Ovary (tissue), 3 donors: Measurements from ENCODE around the gene OTUB1.

ENCODE experiments used
- CTCF ChIP-seq, 3 donors: fragments of 450-650 bp in 2 of 3; fragments of 200-600 bp in 1 of 3; IDR thresholded peaks; one replicate each; pipeline versions ENCODE4 v1.5.1 to v1.8.0; 2016 to 2022; ENCODE audit warnings: antibody characterized with exemption in 3 of 3, mild to moderate bottlenecking in 1 of 3
- POLR2A ChIP-seq: fragments of 450-650 bp; IDR thresholded peaks from one replicate; pipeline ENCODE4 v1.6.1; 2017; ENCODE audit warnings: antibody characterized with exemption, mild to moderate bottlenecking, moderate library complexity
- donor health status: DM: no; HTN: no; CAD: no.

GRCh38 chr11:64005691-64006090, 19.5 kb downstream of the OTUB1 start:
- TF ChIP-seq CTCF (IDR thresholded peaks at IDR 0.05) (no peak), POLR2A (no peak)
